ENCODE measurements around the gene FGD3.

DNA sequence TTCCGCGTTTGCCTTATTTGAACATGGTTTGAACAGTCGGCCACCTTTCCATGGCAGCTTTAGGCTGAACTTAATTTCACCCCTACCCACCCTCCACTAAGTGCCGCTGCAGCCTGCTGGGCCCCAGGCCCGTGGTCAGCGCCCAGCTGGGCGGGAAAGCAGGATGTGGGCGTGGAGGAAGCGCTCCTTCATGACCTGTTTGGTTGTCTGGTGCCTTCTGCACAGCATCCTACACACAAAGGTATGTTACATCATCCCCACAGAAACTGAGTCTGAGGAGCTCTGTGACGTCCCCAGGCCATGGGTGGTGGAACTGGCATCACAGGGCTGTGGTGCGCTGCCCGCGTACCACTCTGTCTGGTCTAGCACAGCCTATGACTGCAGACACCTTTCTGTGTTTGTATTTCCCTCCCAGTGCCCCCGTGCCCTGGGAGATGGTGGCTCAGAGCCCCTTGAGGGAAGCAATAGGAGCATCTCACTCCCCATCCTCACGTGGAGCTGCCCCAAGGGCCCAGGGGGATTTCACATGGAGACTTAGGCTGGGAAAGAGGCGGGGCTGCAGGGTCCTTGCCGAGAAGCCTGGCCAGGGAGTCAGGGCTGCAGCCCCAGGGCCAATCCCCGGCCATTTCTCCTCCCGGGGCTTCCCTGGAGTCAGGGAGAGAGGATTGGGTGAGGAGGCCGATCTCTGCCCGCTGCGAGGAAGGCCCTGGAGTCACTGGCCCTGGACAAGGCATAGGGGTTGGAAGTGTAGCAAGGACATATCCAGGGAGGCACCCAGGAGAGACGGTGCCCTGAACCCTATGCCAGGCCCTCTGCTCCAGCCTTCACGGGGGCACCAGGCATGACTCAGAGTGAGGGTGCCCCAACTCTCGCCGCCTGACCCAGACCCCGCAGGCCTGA, 73.7 kb downstream of the FGD3 start:
- no peak for TF ChIP-seq POLR2A (IDR thresholded peaks at IDR 0.05)
- TF ChIP-seq, protein P1, sequence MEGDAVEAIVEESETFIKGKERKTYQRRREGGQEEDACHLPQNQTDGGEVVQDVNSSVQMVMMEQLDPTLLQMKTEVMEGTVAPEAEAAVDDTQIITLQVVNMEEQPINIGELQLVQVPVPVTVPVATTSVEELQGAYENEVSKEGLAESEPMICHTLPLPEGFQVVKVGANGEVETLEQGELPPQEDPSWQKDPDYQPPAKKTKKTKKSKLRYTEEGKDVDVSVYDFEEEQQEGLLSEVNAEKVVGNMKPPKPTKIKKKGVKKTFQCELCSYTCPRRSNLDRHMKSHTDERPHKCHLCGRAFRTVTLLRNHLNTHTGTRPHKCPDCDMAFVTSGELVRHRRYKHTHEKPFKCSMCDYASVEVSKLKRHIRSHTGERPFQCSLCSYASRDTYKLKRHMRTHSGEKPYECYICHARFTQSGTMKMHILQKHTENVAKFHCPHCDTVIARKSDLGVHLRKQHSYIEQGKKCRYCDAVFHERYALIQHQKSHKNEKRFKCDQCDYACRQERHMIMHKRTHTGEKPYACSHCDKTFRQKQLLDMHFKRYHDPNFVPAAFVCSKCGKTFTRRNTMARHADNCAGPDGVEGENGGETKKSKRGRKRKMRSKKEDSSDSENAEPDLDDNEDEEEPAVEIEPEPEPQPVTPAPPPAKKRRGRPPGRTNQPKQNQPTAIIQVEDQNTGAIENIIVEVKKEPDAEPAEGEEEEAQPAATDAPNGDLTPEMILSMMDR (IDR thresholded peaks at IDR 0.05 in 4 of 5, conservative IDR thresholded peaks at IDR 0.05 in 1 of 5), result no peak
